NCI-H2196 treated with DMSO at 0.1 percent for 48 hours (cell line): ENCODE measurements around the gene MED12L.
"Not testable (repeated sequence)": the region's sequence is repeated elsewhere in the genome, so short reads cannot be mapped to it uniquely, and the experiment has no call there.

Source experiments
- DNase-seq: peaks from one replicate; lab custom pipeline; 2025; ENCODE audit not compliant: unreplicated experiment; lab: John Stamatoyannopoulos, UW

Gene MED12L

DNA sequence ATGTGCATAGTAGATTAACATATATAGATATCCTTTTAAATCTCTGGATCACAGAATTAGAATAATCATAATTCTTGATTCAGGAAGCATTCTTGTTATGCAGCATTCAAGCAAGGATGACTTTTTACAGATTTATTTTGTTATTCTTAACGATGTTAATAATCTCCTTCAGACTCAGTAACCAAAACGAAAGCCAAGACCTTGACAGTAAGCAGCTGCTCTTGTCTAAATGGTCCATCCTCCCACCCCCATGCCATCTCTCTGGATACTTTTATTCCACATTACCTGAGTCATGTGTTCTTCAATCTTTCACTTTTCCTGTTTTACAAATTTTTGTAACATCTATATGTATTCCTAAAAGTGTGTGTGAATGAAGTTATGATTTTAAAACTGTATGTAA, 150.9 kb downstream of the MED12L start:
- DNase-seq, result no peak

GRCh38 chr3:151236736-151237135, 151.3 kb downstream of the MED12L start:
- DNase-seq, result no peak

DNA sequence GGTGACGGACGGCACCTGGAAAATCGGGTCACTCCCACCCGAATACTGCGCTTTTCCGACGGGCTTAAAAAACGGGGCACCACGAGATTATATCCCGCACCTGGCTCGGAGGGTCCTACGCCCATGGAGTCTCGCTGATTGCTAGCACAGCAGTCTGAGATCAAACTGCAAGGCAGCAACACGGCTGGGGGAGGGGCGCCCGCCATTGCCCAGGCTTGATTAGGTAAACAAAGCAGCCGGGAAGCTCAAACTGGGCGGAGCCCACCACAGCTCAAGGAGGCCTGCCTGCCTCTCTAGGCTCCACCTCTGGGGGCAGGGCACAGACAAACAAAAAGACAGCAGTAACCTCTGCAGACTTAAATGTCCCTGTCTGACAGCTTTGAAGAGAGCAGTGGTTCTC, 156.5 kb downstream of the MED12L start:
- not testable (repeated sequence) for DNase-seq

GRCh38 chr3:151248772-151249337, 163.4 kb downstream of the MED12L start:
- no peak for DNase-seq

DNA sequence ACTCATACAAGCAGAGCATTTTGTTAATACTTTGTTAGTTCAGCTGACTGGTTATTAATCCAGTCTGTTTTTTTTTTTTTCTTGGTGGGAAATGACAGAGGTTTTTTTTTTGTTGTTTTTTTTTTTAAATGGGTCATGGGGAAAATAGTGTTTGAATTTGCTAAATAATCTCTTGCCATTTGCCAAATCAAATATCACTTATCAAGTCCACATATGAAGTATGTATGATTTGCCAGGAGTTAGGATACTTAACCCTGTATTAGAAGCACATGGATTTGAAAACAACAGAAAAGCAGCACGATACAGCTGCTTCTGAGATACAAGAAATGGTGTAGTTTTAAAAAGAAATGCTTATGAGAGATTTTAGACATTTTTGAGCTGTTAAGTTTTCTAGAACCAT, 171.3 kb downstream of the MED12L start:
- DNase-seq, result no peak

DNA sequence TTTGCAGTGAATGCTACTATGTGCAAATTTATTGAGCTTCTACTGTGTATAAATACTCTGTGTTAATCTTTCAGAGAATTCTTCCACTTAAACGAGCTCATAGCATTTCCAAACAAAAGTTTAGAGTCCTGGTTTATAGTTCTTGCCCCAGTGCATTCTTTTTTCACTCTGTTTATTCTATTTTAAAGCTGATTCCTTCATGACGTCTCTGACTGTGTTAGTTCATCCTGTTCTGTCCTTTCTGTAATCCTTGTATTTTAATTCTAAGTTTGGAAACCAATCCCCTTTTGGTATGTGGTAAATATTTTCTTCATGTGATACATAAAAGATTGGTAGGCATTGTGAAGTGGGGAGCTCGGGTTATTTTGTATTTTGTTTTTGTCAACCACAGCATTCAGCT, 174.2 kb downstream of the MED12L start:
- no peak for DNase-seq

DNA sequence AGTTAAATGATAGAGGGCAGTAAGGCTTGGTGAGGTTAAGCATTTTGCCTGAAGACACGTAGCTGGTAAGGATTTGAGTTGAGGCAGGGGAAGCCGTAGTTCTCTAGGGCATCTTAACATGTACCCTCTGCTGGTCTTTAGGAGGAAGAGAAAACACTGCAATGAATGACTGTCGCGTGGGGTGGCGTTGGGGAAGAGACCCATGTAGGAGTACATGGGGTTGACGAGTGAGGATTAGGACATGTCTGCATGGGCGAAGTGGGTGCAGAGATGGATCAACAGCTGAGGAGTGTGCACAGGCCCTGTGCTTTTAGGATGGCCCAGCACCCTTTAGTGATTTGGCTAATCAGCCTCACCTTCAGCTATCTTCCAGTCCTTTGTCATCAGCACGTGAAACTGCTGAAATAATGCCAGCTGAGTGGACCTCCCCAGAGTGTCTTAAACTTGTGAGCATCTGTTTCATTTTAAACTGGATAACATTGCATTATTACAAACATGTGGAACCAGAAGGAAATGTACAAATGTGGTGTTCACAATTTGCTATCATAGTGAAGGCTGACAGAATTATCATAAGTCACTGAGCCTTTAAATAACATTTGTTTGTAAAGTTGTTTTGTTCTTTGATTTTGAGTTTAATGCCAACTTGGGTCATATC, 177.5 kb downstream of the MED12L start:
- no peak for DNase-seq

DNA sequence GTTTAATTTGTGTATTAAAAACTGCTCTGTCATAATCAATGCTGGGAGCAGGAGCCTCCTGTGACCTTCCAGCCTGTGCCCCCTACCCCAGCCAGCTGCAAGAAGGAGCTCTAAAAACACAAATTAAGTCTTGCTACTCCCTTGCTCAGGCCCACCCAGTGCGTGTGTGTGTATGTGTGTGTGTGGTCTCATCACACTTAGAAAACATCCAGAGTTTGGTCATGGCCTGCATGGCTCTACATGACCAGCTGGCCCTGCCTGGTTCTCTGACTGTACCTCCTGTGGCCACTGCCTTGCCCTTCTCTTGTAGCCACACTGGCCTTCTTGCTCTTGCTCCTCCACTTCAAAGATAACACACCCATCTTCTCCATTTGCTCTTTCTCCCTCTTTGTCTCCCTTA, 179.1 kb downstream of the MED12L start:
- DNase-seq, result no peak

DNA sequence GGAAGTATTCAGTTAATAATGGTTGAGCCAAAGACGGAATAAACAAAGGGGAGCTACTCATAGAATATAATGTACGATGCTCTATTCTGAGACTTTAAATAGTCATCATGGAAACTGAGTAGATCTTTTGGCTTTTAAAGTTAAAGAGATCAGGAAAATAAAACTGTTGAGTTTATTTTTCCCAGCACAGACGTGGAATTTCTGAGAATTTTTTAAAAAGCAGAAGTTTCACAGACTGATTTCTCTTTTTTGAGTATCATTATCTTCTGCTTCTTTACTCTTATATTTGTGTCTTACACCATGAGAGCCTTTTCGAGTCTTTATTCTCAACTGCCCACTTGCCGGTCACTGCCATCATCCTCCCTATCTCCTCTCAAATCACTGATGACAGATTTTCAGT, 179.7 kb downstream of the MED12L start:
- no peak for DNase-seq

GRCh38 chr3:151265866-151266265, 180.4 kb downstream of the MED12L start:
- no peak for DNase-seq

GRCh38 chr3:151267066-151267465, 181.6 kb downstream of the MED12L start:
- no peak for DNase-seq

DNA sequence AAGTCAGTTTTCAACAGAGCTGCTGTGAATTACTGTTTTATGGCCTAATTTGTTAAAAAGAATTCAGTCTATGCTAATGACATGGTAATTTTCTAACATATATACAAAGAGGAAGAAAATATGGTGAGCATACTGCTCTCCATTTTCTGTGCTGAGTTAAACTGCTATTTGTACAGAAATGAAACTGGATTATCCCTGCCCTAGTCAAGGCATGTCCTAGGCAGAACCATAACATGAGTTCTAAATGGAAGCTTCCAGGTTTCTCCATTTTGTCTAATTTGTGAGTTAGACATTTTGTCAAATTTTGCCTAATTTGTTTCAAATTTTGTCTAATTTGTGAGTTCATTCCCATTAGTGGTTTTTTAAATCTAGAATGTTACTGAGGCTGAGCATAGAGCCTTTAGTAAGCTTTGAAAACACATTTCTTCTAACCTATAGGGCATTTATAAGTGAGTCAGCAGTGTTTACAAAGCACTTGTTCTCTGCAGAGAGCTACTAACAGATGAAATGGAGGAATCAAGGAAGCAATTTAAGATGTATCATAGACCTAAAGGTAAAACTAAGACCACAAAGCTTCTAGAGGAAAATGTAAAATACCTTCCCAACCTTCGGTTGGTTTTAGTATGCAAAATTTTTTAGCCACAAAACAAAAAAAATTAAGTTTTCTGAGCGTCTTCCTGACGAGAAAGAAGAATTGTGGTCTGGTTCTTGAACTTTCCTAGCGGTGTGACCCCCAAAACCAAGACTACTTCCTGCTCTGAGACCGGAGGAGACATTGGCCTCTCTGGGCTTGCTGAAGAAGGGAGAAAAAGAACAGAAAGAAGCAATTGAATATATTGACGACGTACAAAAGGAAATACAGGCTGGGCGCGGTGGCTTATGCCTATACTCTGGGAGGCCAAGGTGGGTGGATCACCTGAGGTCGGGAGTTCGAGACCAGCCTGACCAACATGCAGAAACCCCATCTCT, 183.1 kb downstream of the MED12L start:
- DNase-seq, result no peak

DNA sequence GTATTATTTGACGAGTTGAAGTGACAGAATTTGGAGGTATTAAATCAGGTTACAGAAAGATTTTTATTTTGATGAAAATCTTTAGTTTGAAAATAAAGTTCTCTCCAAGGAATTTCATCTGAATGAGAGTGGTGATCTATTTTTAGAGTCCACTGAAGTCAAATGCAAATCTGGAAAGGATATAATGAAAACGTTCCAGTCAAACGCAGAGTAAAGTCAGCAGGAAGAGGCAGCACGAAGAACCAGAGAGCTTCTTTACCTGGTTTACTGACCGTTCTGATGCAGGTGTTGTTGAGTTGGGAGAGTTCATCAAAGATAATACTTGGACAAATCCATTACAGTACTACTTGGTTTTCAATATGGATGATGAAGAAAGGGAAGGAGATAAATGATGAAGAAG, 184.2 kb downstream of the MED12L start:
- DNase-seq, result no peak

- DNase-seq, result no peak
These were observed 189.6 kb downstream of the MED12L start for GRCh38 chr3:151275091-151275490.

GRCh38 chr3:151276038-151276686, 190.7 kb downstream of the MED12L start:
- DNase-seq, result no peak

DNA sequence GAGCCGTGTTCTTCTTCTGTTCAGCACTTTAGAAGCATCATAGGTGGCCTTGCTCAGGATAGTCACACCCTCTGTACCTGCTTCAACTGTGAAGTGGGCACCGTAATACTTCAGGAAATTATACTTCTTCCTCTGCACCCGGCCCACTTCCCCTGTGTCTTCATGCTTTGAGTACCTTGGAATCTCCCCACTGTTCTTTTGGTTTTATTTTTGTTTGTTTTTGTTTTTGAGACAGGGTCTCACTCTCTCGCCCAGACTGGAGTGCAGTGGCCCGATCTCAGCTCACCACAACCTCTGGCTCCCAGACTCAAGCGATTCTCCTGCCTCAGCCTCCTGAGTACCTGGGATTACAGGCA, 191.2 kb downstream of the MED12L start:
- DNase-seq, result no peak

GRCh38 chr3:151278230-151278629, 192.8 kb downstream of the MED12L start, which contains the start of gene P2RY14:
TSS of gene P2RY14 (minus strand) at chr3:151278542. CDS start at chr3:151214316, 64,226 bp downstream.
- DNase-seq, result no peak

DNA sequence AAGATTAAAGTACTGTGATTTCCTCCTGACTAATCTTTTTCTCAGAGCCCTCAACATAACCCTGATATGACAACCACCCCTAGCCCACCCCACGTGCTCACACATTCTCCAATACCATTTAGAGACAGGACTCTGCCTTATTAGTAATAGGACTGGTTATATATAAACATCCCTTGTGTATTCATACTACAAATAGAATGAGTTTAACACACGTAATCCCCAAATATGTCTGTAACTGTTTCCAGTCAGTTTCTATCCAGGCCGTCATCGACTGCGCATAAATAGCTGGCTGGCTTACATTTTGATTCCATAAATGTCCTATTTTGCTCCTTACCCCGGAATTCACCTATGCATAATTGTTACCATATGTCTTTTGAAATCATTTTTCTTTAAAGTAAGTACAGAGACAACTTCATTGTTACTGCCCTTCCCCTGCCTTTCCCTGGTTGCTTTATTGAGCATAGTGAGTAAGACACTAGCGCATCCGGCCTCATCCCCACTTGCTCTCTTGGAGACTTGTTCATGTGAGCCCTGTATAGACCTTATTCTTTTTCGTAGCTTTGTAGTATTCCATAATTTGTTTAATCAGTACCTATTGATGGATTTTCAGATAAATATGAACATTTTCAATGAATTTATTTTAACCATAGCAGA, 196.3 kb downstream of the MED12L start:
- no peak for DNase-seq

GRCh38 chr3:151282921-151283320, 197.5 kb downstream of the MED12L start:
- peak; percentile 55 for DNase-seq

DNA sequence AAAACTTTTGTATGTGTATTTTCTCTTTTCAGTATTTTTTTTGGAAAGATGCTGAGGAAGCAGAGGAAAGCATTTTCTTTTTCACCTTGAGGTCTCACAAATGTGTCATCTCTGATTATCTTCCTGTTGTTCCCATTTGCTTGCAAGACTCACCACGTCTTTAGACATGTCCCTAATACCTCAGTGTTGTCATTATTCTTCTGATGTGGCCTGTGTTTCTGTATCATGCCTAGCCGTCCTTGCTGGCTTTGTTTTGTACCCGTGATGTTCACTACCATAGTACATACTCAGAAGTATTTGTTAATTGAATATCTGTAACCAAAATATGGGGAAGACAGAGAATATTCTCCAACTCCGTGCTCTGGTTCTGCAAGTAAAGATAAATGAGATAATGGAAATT, 197.9 kb downstream of the MED12L start:
- DNase-seq, result no peak

- no peak for DNase-seq
These were observed 198.5 kb downstream of the MED12L start for GRCh38 chr3:151283907-151284461.
